Cardiac fibroblast (primary cell): ENCODE measurements around the gene NOP56.
A peak's percentile ranks its signal among the peaks of the same experiment; 100 is the strongest.

Experiments used
- DNase-seq, 2 donors: peaks; one replicate each; pipeline versions ENCODE4 v3.0.0 to v3.0.0-alpha.2; 2010; ENCODE audit warnings: low read depth in 2 of 2
- H3K4me3 ChIP-seq, 2 donors: replicated peaks in 1 of 2; 1 replicate in 1 of 2; 2 replicates in 1 of 2; pipeline ENCODE4 v1.5.1; 2011; ENCODE audit warnings: low read depth in 2 of 2, low read length in 2 of 2, mild to moderate bottlenecking in 2 of 2, moderate library complexity in 1 of 2
- CTCF ChIP-seq: IDR thresholded peaks from one replicate; pipeline ENCODE4 v1.5.1; 2011; ENCODE audit warnings: low read depth, mild to moderate bottlenecking, low read length, inconsistent platforms

Gene NOP56

GRCh38 chr20:2654384-2654822, 2.0 kb downstream of the NOP56 start:
- TF ChIP-seq CTCF, result no peak
- DNase-seq, result no peak
- peak overlapping the region; percentile 89 to 99 for H3K4me3 ChIP-seq

GRCh38 chr20:2654831-2655230, 2.4 kb downstream of the NOP56 start:
- DNase-seq, result no peak
- no peak for TF ChIP-seq CTCF
- no peak overlapping the region for H3K4me3 ChIP-seq

- no peak for TF ChIP-seq CTCF
- no peak overlapping the region for H3K4me3 ChIP-seq
- no peak for DNase-seq
Measured at GRCh38 chr20:2655331-2656116, 3.1 kb downstream of the NOP56 start.

- no peak for DNase-seq
- no peak overlapping the region for H3K4me3 ChIP-seq
Measured at GRCh38 chr20:2656471-2657117, 4.2 kb downstream of the NOP56 start.

GRCh38 chr20:2657241-2657640, 4.8 kb downstream of the NOP56 start:
- H3K4me3 ChIP-seq, result no peak overlapping the region
- DNase-seq, result no peak
- TF ChIP-seq CTCF, result no peak

More at GRCh38 chr20:2656471-2657117, 4.2 kb downstream of the NOP56 start:
- no peak for TF ChIP-seq CTCF

GRCh38 chr20:2657674-2658073, 5.2 kb downstream of the NOP56 start:
- no peak for TF ChIP-seq CTCF
- DNase-seq, result no peak
- H3K4me3 ChIP-seq, result no peak overlapping the region
